Cardiac muscle cell (in vitro differentiated cells and primary cell): Measurements from ENCODE around the gene ANKRD42. TPM values are rescaled to one million over a fixed set of nuclear protein-coding genes. Genes with fewer than 3 reads are reported as not detected.

Experiments used
- DNase-seq, 2 donors: peaks; one replicate each; pipeline versions ENCODE4 v3.0.0 to v3.0.0-alpha.2; 2010 to 2017; ENCODE audit warnings: low read depth in 1 of 2, low spot score in 1 of 2
- H3K27ac ChIP-seq: fragments of 200-600 bp; sonication (generic); 2 replicates; pipeline ENCODE4 v1.5.1; 2016
- H3K27me3 ChIP-seq: fragments of 200-600 bp; sonication (generic); 2 replicates; pipeline ENCODE4 v1.6.0; 2016; ENCODE audit warnings: control low read depth
- H3K36me3 ChIP-seq: fragments of 200-600 bp; sonication (generic); 2 replicates; pipeline ENCODE4 v1.5.1; 2016; ENCODE audit warnings: control low read depth
- H3K4me1 ChIP-seq: fragments of 200-600 bp; sonication (generic); 2 replicates; pipeline ENCODE4 v1.8.1; 2017; ENCODE audit warnings: low read depth, mild to moderate bottlenecking, mixed run types
- H3K4me3 ChIP-seq: fragments of 200-600 bp; sonication (generic); 2 replicates; pipeline ENCODE4 v1.5.1; 2016; ENCODE audit warnings: mild to moderate bottlenecking
- H3K9me3 ChIP-seq: fragments of 200-600 bp; sonication (generic); 2 replicates; pipeline ENCODE4 v1.5.1; 2017; ENCODE audit warnings: low read depth, mild to moderate bottlenecking, control low read depth
- CTCF ChIP-seq: IDR thresholded peaks from 2 replicates; pipeline ENCODE4 v1.5.1; 2012; ENCODE audit warnings: low read depth, mild to moderate bottlenecking, low read length
- polyA plus RNA-seq: library from polyadenylated mRNA; unstranded; fragments of >200 nt; fragmentation: Nextera tagmentation; extraction: Ambion mirVana; gene quantifications from 2 replicates; pipeline ENCODE4 v1.2.1, GENCODE V29; 2016
- total RNA-seq: library from RNA; depleted of rRNA; stranded (reverse); fragments of >200 nt; gene quantifications from 2 replicates; pipeline ENCODE4 v1.2.3, GENCODE V29; 2016

The ANKRD42 gene
- total and polyA plus RNA-seq, 2 experiments from 2014 or later = 6.8 to 8.6 TPM

- no peak for TF ChIP-seq CTCF
- no peaks in the 10 kb centered on the region for H3K27me3 ChIP-seq
- H3K36me3 ChIP-seq = no peaks in the 10 kb centered on the region
- no peaks in the 10 kb centered on the region for H3K4me1 ChIP-seq
- H3K9me3 ChIP-seq = no peaks in the 10 kb centered on the region
- no peak overlapping the region for H3K27ac ChIP-seq
- no peak overlapping the region for H3K4me3 ChIP-seq
- no peak for DNase-seq
Observed at GRCh38 chr11:83293457-83293774, 99.9 kb downstream of the ANKRD42 start.

- no peaks in the 10 kb centered on the region for H3K36me3 ChIP-seq
- H3K27ac ChIP-seq = no peak overlapping the region
- no peaks in the 10 kb centered on the region for H3K4me1 ChIP-seq
- H3K9me3 ChIP-seq = no peaks in the 10 kb centered on the region
- no peaks in the 10 kb centered on the region for H3K27me3 ChIP-seq
- peak in 1 of 2 donors; percentile 25 for DNase-seq
- H3K4me3 ChIP-seq = no peak overlapping the region
- TF ChIP-seq CTCF = no peak
Observed at GRCh38 chr11:83294208-83294607, 100.7 kb downstream of the ANKRD42 start.

Other genes with a start within 250 kb of the ANKRD42 start
- 9.4 and 9.8 TPM in 2 replicates for gene RAB30, start 121.8 kb upstream of the ANKRD42 start, total RNA-seq
- 4.3 and 6.9 TPM in 2 replicates for gene RAB30, start 121.8 kb upstream of the ANKRD42 start, polyA plus RNA-seq
- 77.2 and 204 TPM in 2 replicates for gene PCF11, start 36.6 kb upstream of the ANKRD42 start, total RNA-seq
- 14.5 and 19.9 TPM in 2 replicates for gene PCF11, start 36.6 kb upstream of the ANKRD42 start, polyA plus RNA-seq
- 58.8 and 64.7 TPM in 2 replicates for gene CCDC90B, start 92.7 kb downstream of the ANKRD42 start, total RNA-seq
- 94.1 and 97.6 TPM in 2 replicates for gene CCDC90B, start 92.7 kb downstream of the ANKRD42 start, polyA plus RNA-seq